DND-41 (cell line): ENCODE results near the gene SIPA1L3.

Source experiments
- ATAC-seq: fragments of 200-7000 bp; cut with Tn5 transposase; 3 replicates; pipeline ENCODE4 v1.9.1; 2021; ENCODE audit warnings: low read depth; ENCODE audit not compliant: insufficient read depth
- DNase-seq: peaks from one replicate; pipeline ENCODE4 v3.0.0-alpha.2; 2020
- H2AFZ ChIP-seq: 2 replicates; pipeline ENCODE4 v1.6.0; 2012; ENCODE audit warnings: low read depth, low read length
- H3K27ac ChIP-seq: 2 replicates; pipeline ENCODE4 v1.5.1; 2012; ENCODE audit warnings: low read length, inconsistent platforms
- H3K27me3 ChIP-seq: fragments of 200-600 bp; sonication (generic); 2 replicates; pipeline ENCODE4 v1.6.0; 2012; ENCODE audit warnings: low read length, mild to moderate bottlenecking, inconsistent platforms; ENCODE audit not compliant: insufficient read depth, poor library complexity
- H3K36me3 ChIP-seq: 2 replicates; pipeline ENCODE4 v1.5.1; 2012; ENCODE audit warnings: low read length, inconsistent platforms; ENCODE audit not compliant: insufficient read depth
- H3K4me1 ChIP-seq: 2 replicates; pipeline ENCODE4 v1.5.1; 2012; ENCODE audit warnings: mild to moderate bottlenecking, low read length; ENCODE audit not compliant: insufficient read depth
- H3K4me2 ChIP-seq: 2 replicates; pipeline ENCODE4 v1.6.0; 2012; ENCODE audit warnings: mild to moderate bottlenecking, moderate library complexity, low read length, inconsistent platforms; ENCODE audit not compliant: insufficient read depth
- H3K4me3 ChIP-seq, 2 experiments: fragments of 200-600 bp in 1 of 2; shearing (Covaris generic) in 1 of 2; 2 replicates each; pipeline ENCODE4 v1.5.1; 2012 to 2016; ENCODE audit warnings: inconsistent platforms in 2 of 2, low read length in 2 of 2, mild to moderate bottlenecking in 2 of 2, low read depth in 1 of 2, moderate library complexity in 1 of 2
- H3K79me2 ChIP-seq: 2 replicates; pipeline ENCODE4 v1.6.0; 2012; ENCODE audit warnings: low read length, inconsistent platforms; ENCODE audit not compliant: insufficient read depth
- H3K9ac ChIP-seq: 2 replicates; pipeline ENCODE4 v1.6.0; 2012; ENCODE audit warnings: low read depth, mild to moderate bottlenecking, inconsistent platforms, low read length, moderate library complexity
- H3K9me3 ChIP-seq: 2 replicates; pipeline ENCODE4 v1.5.1; 2012; ENCODE audit warnings: low read length, moderate library complexity, mild to moderate bottlenecking, inconsistent platforms; ENCODE audit not compliant: insufficient read depth, severe bottlenecking
- H4K20me1 ChIP-seq: 2 replicates; pipeline ENCODE4 v1.6.0; 2012; ENCODE audit warnings: low read length; ENCODE audit not compliant: insufficient read depth
- CTCF ChIP-seq: IDR thresholded peaks from 2 replicates; pipeline ENCODE4 v1.5.1; 2012; ENCODE audit warnings: borderline replicate concordance, low read length, moderate library complexity, mild to moderate bottlenecking; ENCODE audit not compliant: poor library complexity, severe bottlenecking; ENCODE audit errors: extremely low read depth
- EZH2 ChIP-seq: IDR thresholded peaks from 3 replicates; pipeline ENCODE4 v1.6.1; 2012; ENCODE audit warnings: borderline replicate concordance, low read depth, mild to moderate bottlenecking, moderate library complexity, low read length, inconsistent platforms; ENCODE audit not compliant: severe bottlenecking

SIPA1L3 gene

GRCh38 chr19:37992761-37993160 is 85.8 kb downstream of the SIPA1L3 start:
- TF ChIP-seq EZH2 (no peak), CTCF (no peak)
- H3K27me3 ChIP-seq = no peaks in the 10 kb centered on the region
- no peaks in the 10 kb centered on the region for H3K4me1 ChIP-seq
- no peak overlapping the region for H3K9ac ChIP-seq
- no peaks in the 10 kb centered on the region for H3K79me2 ChIP-seq
- no peak overlapping the region for H3K4me2 ChIP-seq
- no peak overlapping the region for H2AFZ ChIP-seq
- H3K36me3 ChIP-seq = no peaks in the 10 kb centered on the region
- no peak for DNase-seq
- no peak overlapping the region for H3K27ac ChIP-seq
- no peak for ATAC-seq
- H4K20me1 ChIP-seq = peaks cover 17% of the 10 kb centered on the region
- no peaks in the 10 kb centered on the region for H3K9me3 ChIP-seq
- H3K4me3 ChIP-seq = no peak overlapping the region

GRCh38 chr19:37994823-37995130 is 87.8 kb downstream of the SIPA1L3 start:
- H3K79me2 ChIP-seq = no peaks in the 10 kb centered on the region
- no peak for DNase-seq
- no peak overlapping the region for H3K4me2 ChIP-seq

GRCh38 chr19:37995346-37995745 is 88.3 kb downstream of the SIPA1L3 start:
- H3K79me2 ChIP-seq = no peaks in the 10 kb centered on the region
- no peak overlapping the region for H3K9ac ChIP-seq
- no peaks in the 10 kb centered on the region for H3K36me3 ChIP-seq
- TF ChIP-seq CTCF (no peak), EZH2 (no peak)
- ATAC-seq (no peak), DNase-seq (no peak)
- no peaks in the 10 kb centered on the region for H3K9me3 ChIP-seq
- H2AFZ ChIP-seq = no peak overlapping the region
- no peak overlapping the region for H3K4me2 ChIP-seq
- H3K27ac ChIP-seq = no peak overlapping the region
- H3K27me3 ChIP-seq = no peaks in the 10 kb centered on the region
- peaks cover under 1% of the 10 kb centered on the region; the same call in 1 of the 2 replicates for H3K4me1 ChIP-seq
- H4K20me1 ChIP-seq = peaks cover 7% of the 10 kb centered on the region
- no peak overlapping the region for H3K4me3 ChIP-seq

More at GRCh38 chr19:37994823-37995130, 87.8 kb downstream of the SIPA1L3 start:
- H3K9me3 ChIP-seq = no peaks in the 10 kb centered on the region
- no peak overlapping the region for H2AFZ ChIP-seq
- TF ChIP-seq CTCF = no peak
- TF ChIP-seq EZH2 = no peak
- ATAC-seq = no peak
- H3K4me1 ChIP-seq = no peaks in the 10 kb centered on the region
- H3K27me3 ChIP-seq = no peaks in the 10 kb centered on the region
- H4K20me1 ChIP-seq = peaks cover 13% of the 10 kb centered on the region
- H3K27ac ChIP-seq = no peak overlapping the region
- H3K36me3 ChIP-seq = no peaks in the 10 kb centered on the region
- H3K9ac ChIP-seq = no peak overlapping the region
- H3K4me3 ChIP-seq = no peak overlapping the region

- ATAC-seq (no peak), DNase-seq (no peak)
- Histone ChIP-seq H3K27ac (no peak overlapping the region), H3K4me2 (no peak overlapping the region), H3K36me3 (no peaks in the 10 kb centered on the region), H3K79me2 (no peaks in the 10 kb centered on the region), H4K20me1 (peaks cover 7% of the 10 kb centered on the region; the same call in 1 of the 2 replicates), H2AFZ (no peak overlapping the region), H3K4me3 (no peak overlapping the region), H3K4me1 (peaks cover 12% of the 10 kb centered on the region), H3K9ac (no peak overlapping the region), H3K9me3 (no peaks in the 10 kb centered on the region), H3K27me3 (no peaks in the 10 kb centered on the region)
- no peak for TF ChIP-seq EZH2
- TF ChIP-seq CTCF = no peak
Measured at GRCh38 chr19:37997911-37998344, 90.9 kb downstream of the SIPA1L3 start.
